ENCODE measurements around the gene GTF3C1.

Gene GTF3C1

GRCh38 chr16:27474921-27475320 lies 74.8 kb downstream of the GTF3C1 start:
- peaks cover 15% of the 10 kb centered on the region for H3K36me3 ChIP-seq (ENCODE audit: insufficient read depth, low read length)
- peak overlapping the region; percentile 90 for H3K27ac ChIP-seq (ENCODE audit: low read depth, low read length)
- no peak overlapping the region for H2AFZ ChIP-seq (ENCODE audit: low read length, unreplicated experiment)
- no peaks in the 10 kb centered on the region for H3K27me3 ChIP-seq (ENCODE audit: insufficient read depth, low read length)
- no peak overlapping the region for H3K4me3 ChIP-seq (ENCODE audit: low read depth, low read length)
- peaks cover 59% of the 10 kb centered on the region for H3K4me1 ChIP-seq (ENCODE audit: control insufficient read depth, insufficient read depth, low read length, unreplicated experiment)
- H3K79me2 ChIP-seq (ENCODE audit: control insufficient read depth, insufficient read depth, low read length, unreplicated experiment) = no peaks in the 10 kb centered on the region

- Histone ChIP-seq H2AFZ (ENCODE audit: low read length, unreplicated experiment) (no peak overlapping the region), H3K27me3 (ENCODE audit: insufficient read depth, low read length) (no peaks in the 10 kb centered on the region), H3K27ac (ENCODE audit: low read depth, low read length) (no peak overlapping the region), H3K36me3 (ENCODE audit: insufficient read depth, low read length) (peaks cover 19% of the 10 kb centered on the region), H3K4me1 (ENCODE audit: control insufficient read depth, insufficient read depth, low read length, unreplicated experiment) (peaks cover 62% of the 10 kb centered on the region), H3K79me2 (ENCODE audit: control insufficient read depth, insufficient read depth, low read length, unreplicated experiment) (no peaks in the 10 kb centered on the region), H3K4me3 (ENCODE audit: low read depth, low read length) (no peak overlapping the region)
These were observed 75.7 kb downstream of the GTF3C1 start for GRCh38 chr16:27474041-27474440.

GRCh38 chr16:27473101-27473900 lies 76.4 kb downstream of the GTF3C1 start:
- H2AFZ ChIP-seq (ENCODE audit: low read length, unreplicated experiment) = no peak overlapping the region
- no peaks in the 10 kb centered on the region for H3K27me3 ChIP-seq (ENCODE audit: insufficient read depth, low read length)
- H3K4me3 ChIP-seq (ENCODE audit: low read depth, low read length) = no peak overlapping the region
- H3K36me3 ChIP-seq (ENCODE audit: insufficient read depth, low read length) = peaks cover 23% of the 10 kb centered on the region
- peaks cover 62% of the 10 kb centered on the region for H3K4me1 ChIP-seq (ENCODE audit: control insufficient read depth, insufficient read depth, low read length, unreplicated experiment)
- peak overlapping the region; percentile 71 for H3K27ac ChIP-seq (ENCODE audit: low read depth, low read length)
- H3K79me2 ChIP-seq (ENCODE audit: control insufficient read depth, insufficient read depth, low read length, unreplicated experiment) = no peaks in the 10 kb centered on the region

- H3K79me2 ChIP-seq (ENCODE audit: control insufficient read depth, insufficient read depth, low read length, unreplicated experiment) = no peaks in the 10 kb centered on the region
- H2AFZ ChIP-seq (ENCODE audit: low read length, unreplicated experiment) = no peak overlapping the region
- peak overlapping the region; percentile 71 for H3K27ac ChIP-seq (ENCODE audit: low read depth, low read length)
- H3K36me3 ChIP-seq (ENCODE audit: insufficient read depth, low read length) = peaks cover 28% of the 10 kb centered on the region
- H3K4me1 ChIP-seq (ENCODE audit: control insufficient read depth, insufficient read depth, low read length, unreplicated experiment) = peaks cover 62% of the 10 kb centered on the region
- H3K4me3 ChIP-seq (ENCODE audit: low read depth, low read length) = no peak overlapping the region
- no peaks in the 10 kb centered on the region for H3K27me3 ChIP-seq (ENCODE audit: insufficient read depth, low read length)
These were observed 77.4 kb downstream of the GTF3C1 start for GRCh38 chr16:27472091-27473020.

- H3K27me3 ChIP-seq (ENCODE audit: insufficient read depth, low read length) = no peaks in the 10 kb centered on the region
- H3K4me1 ChIP-seq (ENCODE audit: control insufficient read depth, insufficient read depth, low read length, unreplicated experiment) = peaks cover 57% of the 10 kb centered on the region
- no peak overlapping the region for H2AFZ ChIP-seq (ENCODE audit: low read length, unreplicated experiment)
- H3K36me3 ChIP-seq (ENCODE audit: insufficient read depth, low read length) = peaks cover 32% of the 10 kb centered on the region
- no peaks in the 10 kb centered on the region for H3K79me2 ChIP-seq (ENCODE audit: control insufficient read depth, insufficient read depth, low read length, unreplicated experiment)
- peak overlapping the region; percentile 71; the same call in 1 of the 2 replicates for H3K27ac ChIP-seq (ENCODE audit: low read depth, low read length)
- no peak overlapping the region for H3K4me3 ChIP-seq (ENCODE audit: low read depth, low read length)
These were observed 78.1 kb downstream of the GTF3C1 start for GRCh38 chr16:27471661-27472060.

GRCh38 chr16:27470567-27471431 lies 78.9 kb downstream of the GTF3C1 start:
- Histone ChIP-seq H3K4me3 (ENCODE audit: low read depth, low read length) (no peak overlapping the region), H3K27ac (ENCODE audit: low read depth, low read length) (peak overlapping the region; percentile 71), H3K79me2 (ENCODE audit: control insufficient read depth, insufficient read depth, low read length, unreplicated experiment) (no peaks in the 10 kb centered on the region), H2AFZ (ENCODE audit: low read length, unreplicated experiment) (no peak overlapping the region), H3K4me1 (ENCODE audit: control insufficient read depth, insufficient read depth, low read length, unreplicated experiment) (peaks cover 49% of the 10 kb centered on the region), H3K27me3 (ENCODE audit: insufficient read depth, low read length) (no peaks in the 10 kb centered on the region), H3K36me3 (ENCODE audit: insufficient read depth, low read length) (peaks cover 32% of the 10 kb centered on the region)

GRCh38 chr16:27468941-27469531 lies 80.7 kb downstream of the GTF3C1 start:
- no peaks in the 10 kb centered on the region for H3K79me2 ChIP-seq (ENCODE audit: control insufficient read depth, insufficient read depth, low read length, unreplicated experiment)
- no peak overlapping the region for H3K27ac ChIP-seq (ENCODE audit: low read depth, low read length)
- H3K4me3 ChIP-seq (ENCODE audit: low read depth, low read length) = no peak overlapping the region
- H2AFZ ChIP-seq (ENCODE audit: low read length, unreplicated experiment) = no peak overlapping the region
- peaks cover 32% of the 10 kb centered on the region for H3K36me3 ChIP-seq (ENCODE audit: insufficient read depth, low read length)
- no peaks in the 10 kb centered on the region for H3K27me3 ChIP-seq (ENCODE audit: insufficient read depth, low read length)
- H3K4me1 ChIP-seq (ENCODE audit: control insufficient read depth, insufficient read depth, low read length, unreplicated experiment) = peaks cover 38% of the 10 kb centered on the region

GRCh38 chr16:27465483-27465879 lies 84.2 kb downstream of the GTF3C1 start:
- Histone ChIP-seq H3K4me3 (ENCODE audit: low read depth, low read length) (no peak overlapping the region), H3K4me1 (ENCODE audit: control insufficient read depth, insufficient read depth, low read length, unreplicated experiment) (peaks cover 16% of the 10 kb centered on the region), H3K36me3 (ENCODE audit: insufficient read depth, low read length) (peaks cover 31% of the 10 kb centered on the region)

GRCh38 chr16:27464626-27465482 lies 84.9 kb downstream of the GTF3C1 start:
- H3K4me1 ChIP-seq (ENCODE audit: control insufficient read depth, insufficient read depth, low read length, unreplicated experiment) = peaks cover 9% of the 10 kb centered on the region
- H3K36me3 ChIP-seq (ENCODE audit: insufficient read depth, low read length) = peaks cover 25% of the 10 kb centered on the region
- no peaks in the 10 kb centered on the region for H3K27me3 ChIP-seq (ENCODE audit: insufficient read depth, low read length)
- H3K27ac ChIP-seq (ENCODE audit: low read depth, low read length) = no peak overlapping the region
- no peaks in the 10 kb centered on the region for H3K79me2 ChIP-seq (ENCODE audit: control insufficient read depth, insufficient read depth, low read length, unreplicated experiment)
- no peak overlapping the region for H2AFZ ChIP-seq (ENCODE audit: low read length, unreplicated experiment)
- H3K4me3 ChIP-seq (ENCODE audit: low read depth, low read length) = no peak overlapping the region

More at GRCh38 chr16:27465483-27465879, 84.2 kb downstream of the GTF3C1 start:
- H3K27me3 ChIP-seq (ENCODE audit: insufficient read depth, low read length) = no peaks in the 10 kb centered on the region
- no peaks in the 10 kb centered on the region for H3K79me2 ChIP-seq (ENCODE audit: control insufficient read depth, insufficient read depth, low read length, unreplicated experiment)
- no peak overlapping the region for H3K27ac ChIP-seq (ENCODE audit: low read depth, low read length)
- no peak overlapping the region for H2AFZ ChIP-seq (ENCODE audit: low read length, unreplicated experiment)

Data from ACC112 (cell line).